ENCODE results near the gene AFF3.
"Not testable (repeated sequence)": the region's sequence is repeated elsewhere in the genome, so short reads cannot be mapped to it uniquely, and the experiment has no call there.

The AFF3 gene

GRCh38 chr2:99672766-99673350, 469.5 kb downstream of the AFF3 start:
- no peak for TF ChIP-seq CTCF (conservative IDR thresholded peaks at IDR 0.05; ENCODE audit: low read depth, low read length)
- H3K4me3 ChIP-seq (ENCODE audit: low read depth, low read length) = no peak overlapping the region

GRCh38 chr2:99670768-99671734, 471.3 kb downstream of the AFF3 start:
- no peak for TF ChIP-seq CTCF (conservative IDR thresholded peaks at IDR 0.05; ENCODE audit: low read depth, low read length)
- H3K4me3 ChIP-seq (ENCODE audit: low read depth, low read length) = no peak overlapping the region
- no peak for DNase-seq (ENCODE audit: low read depth)

More at GRCh38 chr2:99672766-99673350, 469.5 kb downstream of the AFF3 start:
- no peak for DNase-seq (ENCODE audit: low read depth)

GRCh38 chr2:99666256-99666655, 476.1 kb downstream of the AFF3 start:
- no peak for TF ChIP-seq CTCF (conservative IDR thresholded peaks at IDR 0.05; ENCODE audit: low read depth, low read length)
- H3K4me3 ChIP-seq (ENCODE audit: low read depth, low read length) = no peak overlapping the region
- DNase-seq (ENCODE audit: low read depth) = no peak

- no peak for DNase-seq (ENCODE audit: low read depth)
- no peak for TF ChIP-seq CTCF (conservative IDR thresholded peaks at IDR 0.05; ENCODE audit: low read depth, low read length)
- H3K4me3 ChIP-seq (ENCODE audit: low read depth, low read length) = no peak overlapping the region
Observed at GRCh38 chr2:99663641-99664040, 478.7 kb downstream of the AFF3 start.

- no peak for TF ChIP-seq CTCF (conservative IDR thresholded peaks at IDR 0.05; ENCODE audit: low read depth, low read length)
- H3K4me3 ChIP-seq (ENCODE audit: low read depth, low read length) = no peak overlapping the region
- peak; percentile 79 for DNase-seq (ENCODE audit: low read depth)
Observed at GRCh38 chr2:99662761-99663341, 479.5 kb downstream of the AFF3 start.

GRCh38 chr2:99661761-99662160, 480.6 kb downstream of the AFF3 start:
- DNase-seq (ENCODE audit: low read depth); H3K4me3 ChIP-seq (ENCODE audit: low read depth, low read length): not testable (repeated sequence)

GRCh38 chr2:99660616-99661406, 481.6 kb downstream of the AFF3 start:
- no peak for TF ChIP-seq CTCF (conservative IDR thresholded peaks at IDR 0.05; ENCODE audit: low read depth, low read length)
- no peak overlapping the region for H3K4me3 ChIP-seq (ENCODE audit: low read depth, low read length)
- DNase-seq (ENCODE audit: low read depth) = no peak

All from choroid plexus epithelial cell (primary cell).